HepG2 (cell line): Measurements from ENCODE around the gene OR2K2. TPM values are rescaled to one million over a fixed set of nuclear protein-coding genes. Genes with fewer than 3 reads are reported as not detected.
"Not testable (repeated sequence)": the region's sequence is repeated elsewhere in the genome, so short reads cannot be mapped to it uniquely, and the experiment has no call there.

ENCODE experiments used
- ATAC-seq: fragments of 200-7000 bp; cut with Tn5 transposase; 3 replicates; pipeline ENCODE4 v1.9.1; 2020; ENCODE audit warnings: mild to moderate bottlenecking, moderate library complexity
- BruUV-seq: library from RNA; stranded (reverse); fragments of 400-500 nt; replicated peaks from 2 replicates; lab custom pipeline; 2021; lab: Mats Ljungman, UMichigan
- CTCF ChIA-PET: fragments of 300-600 bp; formaldehyde crosslinking; extraction: SDS; loops from one replicate; lab custom pipeline; 2021; ENCODE audit warnings: low total read pairs, inconsistent platforms, low intra/inter-chr PET ratio; lab: Yijun Ruan, JAX
- POLR2A ChIA-PET: fragments of 350-600 bp; sonication (Branson Sonifier 250); formaldehyde crosslinking; loops from one replicate; lab custom pipeline; 2020; ENCODE audit warnings: antibody characterized with exemption, inconsistent platforms; lab: Yijun Ruan, JAX
- DNase-seq: peaks from one replicate; pipeline ENCODE4 v3.0.0-alpha.2; 2015; ENCODE audit warnings: low spot score
- FAIRE-seq: peaks from 3 replicates; lab custom pipeline; 2011; peaks lifted over from hg19 to GRCh38; lab: Jason Lieb, UNC
- H2AFZ ChIP-seq: one replicate; pipeline ENCODE4 v1.6.1; 2011; ENCODE audit warnings: low read length, inconsistent platforms
- H3K27ac ChIP-seq: fragments of 300-600 bp; 3 replicates; pipeline ENCODE4 v1.8.0; 2011; ENCODE audit warnings: mixed run types, mild to moderate bottlenecking, mixed read lengths, low read length, inconsistent platforms; ENCODE audit not compliant: insufficient read depth; ENCODE audit errors: extremely low read length
- H3K27me3 ChIP-seq, 2 experiments: fragments of 200-600 bp in 1 of 2; 2 replicates in 1 of 2; 3 replicates in 1 of 2; pipeline versions ENCODE4 v1.6.0 to v1.8.0; 2011; ENCODE audit warnings: low read length in 2 of 2, mild to moderate bottlenecking in 2 of 2, moderate library complexity in 2 of 2, inconsistent platforms in 1 of 2; ENCODE audit not compliant: insufficient read depth in 2 of 2, control insufficient read depth in 1 of 2
- H3K36me3 ChIP-seq, 2 experiments: fragments of 200-600 bp in 1 of 2; replicated peaks in 1 of 2; 2 replicates in 1 of 2; 3 replicates in 1 of 2; pipeline versions ENCODE4 v1.5.1 to v1.8.0; 2011; ENCODE audit warnings: low read length in 2 of 2, inconsistent platforms in 1 of 2; ENCODE audit not compliant: insufficient read depth in 2 of 2, control insufficient read depth in 1 of 2
- H3K4me1 ChIP-seq: 2 replicates; pipeline ENCODE4 v1.5.1; 2012; ENCODE audit warnings: low read length, inconsistent platforms; ENCODE audit not compliant: insufficient read depth
- H3K4me2 ChIP-seq: 2 replicates; pipeline ENCODE4 v1.6.0; 2011; ENCODE audit warnings: low read depth, low read length, inconsistent platforms
- H3K4me3 ChIP-seq, 3 experiments: fragments of 200-600 bp in 1 of 3; sonication (generic), shearing (Covaris generic) in 1 of 3; replicated peaks in 1 of 3; 2 replicates each; pipeline ENCODE4 v1.5.1; 2011 to 2016; ENCODE audit warnings: low read length in 3 of 3, inconsistent platforms in 2 of 3, low read depth in 2 of 3, mild to moderate bottlenecking in 2 of 3, control low read depth in 1 of 3, mixed read lengths in 1 of 3; ENCODE audit not compliant: insufficient read depth in 1 of 3
- H3K79me2 ChIP-seq: one replicate; pipeline ENCODE4 v1.6.1; 2011; ENCODE audit warnings: low read length, inconsistent platforms; ENCODE audit not compliant: insufficient read depth
- H3K9ac ChIP-seq: 2 replicates; pipeline ENCODE4 v1.6.0; 2011; ENCODE audit warnings: mild to moderate bottlenecking, low read depth, low read length, inconsistent platforms; ENCODE audit not compliant: insufficient read depth
- H3K9me3 ChIP-seq: 2 replicates; pipeline ENCODE4 v1.5.1; 2012; ENCODE audit warnings: mild to moderate bottlenecking, low read length
- H4K20me1 ChIP-seq: 2 replicates; pipeline ENCODE4 v1.6.0; 2011; ENCODE audit warnings: inconsistent platforms, mild to moderate bottlenecking, low read length, moderate library complexity; ENCODE audit not compliant: insufficient read depth
- HIVEP1 ChIP-seq: sonication (generic); formaldehyde crosslinking; IDR thresholded peaks from 2 replicates; pipeline ENCODE4 v1.4.0; 2020; ENCODE audit warnings: mild to moderate bottlenecking, missing genetic modification reagents
- HNF4A ChIP-seq: sonication (generic); formaldehyde crosslinking; IDR thresholded peaks from 2 replicates; pipeline ENCODE4 v1.4.0; 2020; ENCODE audit warnings: missing genetic modification reagents
- KDM3A ChIP-seq: IDR thresholded peaks from 2 replicates; pipeline ENCODE4 v1.6.1; 2018; ENCODE audit warnings: low read depth, missing compliant biosample characterization
- STAG1 ChIP-seq: sonication (generic); formaldehyde crosslinking; IDR thresholded peaks from 2 replicates; pipeline ENCODE4 v1.4.0; 2020; ENCODE audit warnings: missing genetic modification reagents
- ZNF30 ChIP-seq: sonication (generic); formaldehyde crosslinking; IDR thresholded peaks from 2 replicates; pipeline ENCODE4 v1.5.0; 2020; ENCODE audit warnings: mild to moderate bottlenecking, missing genetic modification reagents
- WGBS: methylation state at CpG from one replicate; pipeline ENCODE4 v1.1.6; 2017; ENCODE audit warnings: low lambda C conversion rate; 5-methylcytosine and 5-hydroxymethylcytosine counted together
- in situ Hi-C: cut with HindIII; loops from 2 replicates; pipeline ENCODE4 v1.10.0; 2017; ENCODE audit warnings: low pct_unique_long_range_greater_than_20kb; ENCODE audit not compliant: extremely low pct_ligation_motif_present
- intact Hi-C: fragments of 100-400 bp; cut with micrococcal nuclease; formaldehyde crosslinking; loops from one replicate; pipeline ENCODE4 v1.10.0; 2022; ENCODE audit not compliant: unreplicated experiment
- polyA plus RNA-seq, 8 experiments: library from polyadenylated mRNA; depleted of rRNA in 3 of 8; stranded (reverse) in 7 of 8; unstranded in 1 of 8; fragments of >200 nt; fragmentation: Illumina TruSeq in 4 of 8; extraction: Trizol in 4 of 8; gene quantifications; 2 replicates each; pipeline versions ENCODE4 v1.2.1 to v1.2.3, GENCODE V29; 2011 to 2016; ENCODE audit warnings: low read depth in 4 of 8, missing spikeins in 1 of 8, mixed read lengths in 1 of 8; ENCODE audit not compliant: insufficient read depth in 1 of 8
- total RNA-seq, 5 experiments: library from RNA; depleted of rRNA; stranded (reverse); fragments of >200 nt; fragmentation: Illumina TruSeq; extraction: Trizol; gene quantifications; 2 replicates each; pipeline ENCODE4 v1.2.3, GENCODE V29; 2016; ENCODE audit warnings: low read depth in 1 of 5

OR2K2 gene
- total and polyA plus RNA-seq, 2 of the 13 experiments (the other 11 are each of a cell fraction or from before 2014, with no cell fraction given): not detected

DNA sequence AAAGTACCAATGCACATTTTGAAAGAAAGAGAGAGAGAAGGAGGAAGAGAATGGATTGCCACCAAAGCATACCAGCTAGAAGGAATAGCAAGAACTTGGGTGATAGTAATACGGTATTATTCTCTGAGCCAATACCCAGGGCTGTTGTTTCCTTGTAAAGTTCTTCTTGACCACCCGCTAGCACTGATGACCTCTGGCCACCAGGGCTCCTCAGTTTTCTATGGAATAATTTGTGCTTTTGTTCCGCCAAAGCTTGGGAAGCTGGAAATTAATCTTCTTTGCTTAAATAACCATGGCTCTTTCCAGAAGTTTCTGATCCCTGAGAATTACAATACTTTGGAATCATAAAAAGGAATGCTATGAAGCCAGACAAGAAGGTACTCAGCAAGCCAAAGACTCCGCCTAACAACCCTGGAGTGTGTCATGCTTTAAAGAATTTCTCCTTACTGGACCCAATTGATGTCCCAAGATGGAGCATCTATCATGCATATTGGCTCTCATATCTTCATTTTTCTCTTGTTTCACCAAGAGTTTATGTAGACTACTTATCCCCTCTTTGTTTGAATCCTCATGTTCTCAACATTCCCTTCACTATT is 29.8 kb downstream of the OR2K2 start:
- CTCF ChIA-PET: no interaction called here
- Histone ChIP-seq H3K4me2 (no peak overlapping the region), H3K27ac (no peak overlapping the region), H3K4me3 (no peak overlapping the region), H4K20me1 (no peaks in the 10 kb centered on the region), H3K27me3 (no peaks in the 10 kb centered on the region), H3K36me3 (no peaks in the 10 kb centered on the region), H3K4me1 (no peaks in the 10 kb centered on the region), H3K9me3 (no peaks in the 10 kb centered on the region), H3K79me2 (no peaks in the 10 kb centered on the region), H2AFZ (no peak overlapping the region), H3K9ac (no peak overlapping the region)
- ATAC-seq: peak; percentile 61; the same call in 2 of the 3 replicates
- BruUV-seq: no TSS peak
- no peak for TF ChIP-seq KDM3A (CRISPR knock-in tag)
- TF ChIP-seq ZNF30 (CRISPR knock-in tag): no peak
- no peak for TF ChIP-seq HNF4A
- TF ChIP-seq HIVEP1: no peak
- TF ChIP-seq STAG1 (CRISPR knock-in tag): peak; percentile 22; the same call in 1 of the 2 replicates
- no peak for FAIRE-seq
- in situ Hi-C loops: no loop called here
- POLR2A ChIA-PET: no interaction called here
- intact Hi-C loops: no loop called here
- DNase-seq: no peak
- WGBS: 58% methylated on average over 4 of the region's 4 CpGs

GRCh38 chr9:111299599-111299966 is 30.4 kb downstream of the OR2K2 start:
- FAIRE-seq, ATAC-seq, H4K20me1 ChIP-seq, POLR2A ChIA-PET, BruUV-seq, H3K27me3 ChIP-seq, H3K36me3 ChIP-seq, H3K27ac ChIP-seq, H3K4me3 ChIP-seq, H3K4me1 ChIP-seq, H3K79me2 ChIP-seq, DNase-seq, H2AFZ ChIP-seq, H3K4me2 ChIP-seq, H3K9ac ChIP-seq, H3K9me3 ChIP-seq: not testable (repeated sequence)
- CTCF ChIA-PET: interaction anchor here (1.4 kb wide), 1 partner anchor 872 kb away, joined by 4 read pairs; no protein-coding TSS in a partner anchor
- intact Hi-C loops: loop anchor here (1.0 to 5.0 kb wide), 4 partner anchors 101 to 847 kb away; partner anchors contain the start of gene LPAR1
- in situ Hi-C loops: loop anchor here (25.0 kb wide), 2 partner anchors 412 to 662 kb away; no protein-coding TSS in a partner anchor
- 34% methylated on average over 4 of the region's 4 CpGs for WGBS
